GM10248 (cell line): ENCODE results near the gene LRP8.
A peak's percentile ranks its signal among the peaks of the same experiment; 100 is the strongest.

Source experiments
- CTCF ChIA-PET: fragments of 300-600 bp; sonication (Branson Sonifier 250); formaldehyde crosslinking; extraction: SDS; loops from one replicate; lab custom pipeline; 2021; ENCODE audit warnings: antibody characterized with exemption; lab: Yijun Ruan, JAX
- POLR2A ChIA-PET: fragments of 350-650 bp; sonication (Branson Sonifier 250); formaldehyde crosslinking; extraction: SDS; loops from one replicate; lab custom pipeline; 2020; ENCODE audit warnings: antibody characterized with exemption; lab: Yijun Ruan, JAX
- DNase-seq: peaks from one replicate; pipeline ENCODE4 v3.0.0; 2012; ENCODE audit errors: extremely low spot score
- CTCF ChIP-seq: IDR thresholded peaks from 2 replicates; pipeline ENCODE4 v1.5.1; 2012; ENCODE audit warnings: mild to moderate bottlenecking, low read depth; ENCODE audit errors: extremely low read depth, missing control alignments, control extremely low read depth

The LRP8 gene

DNA sequence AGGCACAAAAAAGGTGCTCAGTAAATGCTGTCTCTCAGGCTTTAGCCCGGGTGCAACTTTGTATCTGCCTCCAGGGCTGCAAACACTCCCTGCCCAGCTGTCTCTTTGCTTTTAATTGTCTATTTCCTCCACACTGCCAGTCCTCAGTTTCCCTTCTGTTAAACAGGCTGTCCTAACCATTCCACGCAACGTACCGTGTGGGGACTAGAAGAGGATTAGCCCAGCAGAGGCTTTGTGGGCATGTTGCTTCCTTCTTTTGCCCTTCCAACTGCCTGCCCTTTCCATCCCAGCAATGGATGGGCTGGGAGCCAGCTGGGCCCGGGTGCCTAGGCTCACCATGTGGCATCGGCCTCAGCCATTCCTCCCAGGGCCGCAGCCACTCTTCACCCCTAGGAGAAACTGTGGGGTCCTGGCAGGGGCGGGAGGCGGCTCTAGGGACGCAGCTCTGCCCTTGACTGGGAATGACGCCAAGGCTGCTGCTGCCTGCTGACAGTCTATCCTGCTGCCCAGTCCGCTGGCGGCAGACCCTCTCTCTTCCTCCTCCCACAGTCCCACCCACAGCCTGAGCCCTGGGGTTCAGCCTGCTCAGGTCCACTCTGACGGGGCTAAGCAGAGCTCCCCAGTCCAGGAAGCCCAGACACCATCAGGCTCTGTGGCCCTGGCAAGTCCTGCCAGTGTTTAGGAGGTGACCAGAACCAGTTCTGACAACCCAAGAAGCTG lies 40.6 kb upstream of the LRP8 start:
- no peak for TF ChIP-seq CTCF
- no peak for DNase-seq
- ChIA-PET CTCF (interaction anchor here (0.8 to 1.9 kb wide), 6 partner anchors 9 to 101 kb away, joined by 3 to 10 read pairs (median 3); no protein-coding TSS in a partner anchor), POLR2A (no interaction called here)

- ChIA-PET POLR2A (no interaction called here), CTCF (interaction anchor here (1.0 to 1.9 kb wide), 6 partner anchors 8 to 100 kb away, joined by 3 to 10 read pairs (median 3); no protein-coding TSS in a partner anchor)
- DNase-seq, result peak; percentile 93
- TF ChIP-seq CTCF, result no peak
These were observed 39.8 kb upstream of the LRP8 start for GRCh38 chr1:53367503-53368313.

- no peak for DNase-seq
- ChIA-PET CTCF (interaction anchor here (1.4 to 1.7 kb wide), 2 partner anchors 20 to 75 kb away, joined by 3 to 4 read pairs; no protein-coding TSS in a partner anchor), POLR2A (no interaction called here)
- no peak for TF ChIP-seq CTCF
These were observed 39.1 kb upstream of the LRP8 start for GRCh38 chr1:53366901-53367502.

GRCh38 chr1:53365437-53366063 lies 37.7 kb upstream of the LRP8 start:
- CTCF ChIA-PET, result interaction anchor here (1.1 to 1.8 kb wide), 2 partner anchors 28 to 87 kb away, joined by 4 read pairs; no protein-coding TSS in a partner anchor
- no peak for DNase-seq
- POLR2A ChIA-PET, result no interaction called here
- no peak for TF ChIP-seq CTCF

GRCh38 chr1:53362851-53363642 lies 35.2 kb upstream of the LRP8 start:
- ChIA-PET POLR2A (no interaction called here), CTCF (no interaction called here)
- TF ChIP-seq CTCF, result no peak
- no peak for DNase-seq

DNA sequence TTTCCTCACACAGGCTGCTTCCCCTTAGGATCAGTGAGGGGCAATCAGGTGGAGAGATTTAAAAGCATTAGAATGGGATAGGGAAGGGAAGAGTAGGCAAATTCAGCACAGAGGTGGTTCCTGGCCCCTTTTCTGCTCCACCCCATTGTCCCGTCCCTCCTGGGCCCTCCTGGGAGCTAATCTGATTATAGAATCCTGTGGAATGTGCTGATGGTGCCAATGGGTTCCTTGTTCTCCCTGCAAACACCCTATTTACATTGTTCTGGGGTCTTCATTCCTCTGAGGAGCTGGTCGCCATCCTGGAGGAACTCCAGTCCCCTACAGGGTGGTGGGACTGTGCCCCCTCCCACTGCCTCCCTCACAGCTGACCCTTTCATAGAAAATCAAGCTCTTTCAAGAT lies 34.4 kb upstream of the LRP8 start:
- no peak for DNase-seq
- ChIA-PET CTCF (no interaction called here), POLR2A (no interaction called here)
- TF ChIP-seq CTCF, result no peak
